NCI-H82 (cell line): ENCODE results near the gene OVCH1.
A peak's percentile ranks its signal among the peaks of the same experiment; 100 is the strongest.

Source experiments
- DNase-seq: peaks from one replicate; lab custom pipeline; 2025; lab: John Stamatoyannopoulos, UW

The OVCH1 gene, protein sequence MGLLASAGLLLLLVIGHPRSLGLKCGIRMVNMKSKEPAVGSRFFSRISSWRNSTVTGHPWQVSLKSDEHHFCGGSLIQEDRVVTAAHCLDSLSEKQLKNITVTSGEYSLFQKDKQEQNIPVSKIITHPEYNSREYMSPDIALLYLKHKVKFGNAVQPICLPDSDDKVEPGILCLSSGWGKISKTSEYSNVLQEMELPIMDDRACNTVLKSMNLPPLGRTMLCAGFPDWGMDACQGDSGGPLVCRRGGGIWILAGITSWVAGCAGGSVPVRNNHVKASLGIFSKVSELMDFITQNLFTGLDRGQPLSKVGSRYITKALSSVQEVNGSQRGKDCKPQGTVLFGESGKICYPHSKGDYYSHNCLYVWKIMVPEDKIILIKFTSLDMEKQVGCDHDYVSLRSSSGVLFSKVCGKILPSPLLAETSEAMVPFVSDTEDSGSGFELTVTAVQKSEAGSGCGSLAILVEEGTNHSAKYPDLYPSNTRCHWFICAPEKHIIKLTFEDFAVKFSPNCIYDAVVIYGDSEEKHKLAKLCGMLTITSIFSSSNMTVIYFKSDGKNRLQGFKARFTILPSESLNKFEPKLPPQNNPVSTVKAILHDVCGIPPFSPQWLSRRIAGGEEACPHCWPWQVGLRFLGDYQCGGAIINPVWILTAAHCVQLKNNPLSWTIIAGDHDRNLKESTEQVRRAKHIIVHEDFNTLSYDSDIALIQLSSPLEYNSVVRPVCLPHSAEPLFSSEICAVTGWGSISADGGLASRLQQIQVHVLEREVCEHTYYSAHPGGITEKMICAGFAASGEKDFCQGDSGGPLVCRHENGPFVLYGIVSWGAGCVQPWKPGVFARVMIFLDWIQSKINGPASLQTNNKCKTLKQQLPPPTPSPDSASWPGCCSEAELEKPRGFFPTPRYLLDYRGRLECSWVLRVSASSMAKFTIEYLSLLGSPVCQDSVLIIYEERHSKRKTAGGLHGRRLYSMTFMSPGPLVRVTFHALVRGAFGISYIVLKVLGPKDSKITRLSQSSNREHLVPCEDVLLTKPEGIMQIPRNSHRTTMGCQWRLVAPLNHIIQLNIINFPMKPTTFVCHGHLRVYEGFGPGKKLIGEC

DNA sequence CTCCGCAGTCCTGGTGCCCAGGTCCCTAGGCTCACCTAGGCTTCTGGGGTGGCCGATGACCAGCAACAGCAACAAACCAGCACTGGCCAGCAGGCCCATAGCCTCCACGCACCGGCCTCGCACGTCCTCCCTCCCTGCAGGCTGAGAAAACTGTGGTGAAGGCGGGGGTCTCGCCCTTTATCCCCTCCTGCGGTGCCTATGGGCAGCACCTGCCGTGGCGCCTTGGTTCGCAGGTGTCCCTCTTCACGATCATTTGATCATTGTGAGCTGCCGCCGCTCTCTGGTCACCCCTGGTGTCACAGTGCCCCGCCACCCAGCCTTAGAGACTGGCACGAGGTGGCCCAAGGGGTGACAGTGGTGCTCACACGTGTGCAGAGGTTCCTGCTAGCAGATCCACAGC lies at the start of gene OVCH1:
Gene OVCH1, minus strand, starts transcription at position 99 of the 400 bp plus-strand sequence. Its CDS starts 0 bp downstream, at position 99.
- no peak for DNase-seq

DNA sequence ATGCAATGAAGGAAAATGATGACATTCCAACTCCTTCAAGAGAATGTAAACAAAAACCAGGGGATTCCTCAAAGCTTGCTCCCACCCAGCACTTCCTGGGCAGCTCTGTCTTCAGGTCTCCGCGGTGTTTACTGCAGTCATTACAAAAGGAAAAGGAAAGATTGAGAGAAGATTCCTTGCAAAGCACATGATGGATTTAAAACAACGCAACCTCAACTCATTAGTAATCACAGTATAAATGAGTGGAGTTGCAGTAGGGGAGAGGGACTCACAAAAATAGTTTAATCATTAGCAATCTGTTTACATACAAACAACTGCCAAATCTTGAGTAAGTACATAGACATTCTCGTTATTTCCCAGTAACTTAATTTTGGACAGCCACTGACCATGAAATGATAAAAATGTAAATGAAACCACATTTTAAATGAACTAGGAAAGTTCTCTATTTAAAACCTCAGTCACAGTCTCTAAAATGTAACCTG lies 49.7 kb upstream of the OVCH1 start:
- DNase-seq = no peak

DNA sequence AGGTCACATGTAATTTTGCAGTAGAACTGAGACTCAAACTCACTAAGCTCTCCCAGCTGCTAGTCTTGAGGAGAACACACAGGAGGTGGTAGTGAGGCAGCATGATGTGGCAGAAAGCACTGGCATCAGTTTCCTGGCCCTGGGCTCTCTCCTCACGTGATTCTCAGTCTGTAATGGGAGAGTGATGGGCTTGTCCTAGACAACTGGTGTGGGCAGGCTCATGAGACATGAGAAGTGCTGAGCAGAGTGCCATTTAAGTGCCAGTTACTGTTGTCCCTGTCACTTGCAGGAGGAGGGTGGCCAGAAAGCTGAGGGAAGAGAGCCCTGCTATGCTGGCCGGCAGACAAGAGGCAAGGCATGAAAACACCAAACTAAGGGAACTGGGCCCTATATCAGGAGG lies 48.5 kb upstream of the OVCH1 start:
- DNase-seq = no peak

DNA sequence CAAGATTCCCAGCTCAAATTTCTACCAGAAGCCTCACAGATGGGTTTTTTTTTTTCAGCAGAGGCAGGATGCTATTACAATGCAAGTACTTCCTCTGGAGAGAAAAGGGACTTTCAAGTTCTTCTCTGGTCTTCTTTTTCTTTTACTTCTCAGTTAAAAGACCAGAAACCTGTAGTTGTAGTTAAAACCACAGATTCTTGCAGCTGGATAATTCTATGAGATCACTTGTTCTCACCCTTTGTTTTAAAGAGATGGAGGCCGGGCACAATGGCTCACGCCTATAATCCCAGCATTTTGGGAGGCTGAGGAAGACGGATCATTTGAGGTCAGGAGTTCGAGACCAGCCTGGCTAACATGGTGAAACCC lies 47.6 kb upstream of the OVCH1 start:
- DNase-seq = no peak

DNA sequence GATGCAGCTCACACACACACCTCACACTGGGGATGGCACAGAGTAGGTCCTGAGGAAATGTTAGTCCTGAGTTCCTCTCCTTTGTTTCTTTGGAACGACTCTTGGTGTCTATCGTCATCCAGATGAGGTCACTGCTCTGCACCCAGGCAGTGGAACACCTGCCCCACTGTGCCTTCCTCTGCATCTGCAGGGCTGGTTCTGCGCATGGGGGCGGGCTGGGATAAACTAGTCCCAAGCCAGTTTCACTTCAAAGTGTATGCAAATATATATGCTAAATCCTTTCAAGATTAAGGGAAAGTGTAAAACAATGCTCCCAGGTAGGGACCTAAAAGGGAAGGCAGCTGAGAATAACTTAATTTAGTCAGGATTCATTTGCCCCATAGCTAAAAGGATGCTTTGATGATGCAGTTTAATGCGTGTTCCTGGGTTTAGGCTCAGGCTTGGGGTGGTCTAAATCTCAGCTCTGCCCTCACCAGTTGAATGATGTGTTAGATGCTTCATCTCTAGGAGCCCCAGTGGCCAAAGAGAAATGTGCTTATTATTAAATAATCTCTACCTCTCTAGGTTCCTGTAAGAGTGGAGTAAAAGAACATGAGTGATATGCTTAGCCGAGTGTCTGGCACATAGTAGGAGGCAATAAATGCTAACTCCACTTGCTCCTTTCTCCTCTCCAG lies 47.1 kb upstream of the OVCH1 start:
- no peak for DNase-seq

DNA sequence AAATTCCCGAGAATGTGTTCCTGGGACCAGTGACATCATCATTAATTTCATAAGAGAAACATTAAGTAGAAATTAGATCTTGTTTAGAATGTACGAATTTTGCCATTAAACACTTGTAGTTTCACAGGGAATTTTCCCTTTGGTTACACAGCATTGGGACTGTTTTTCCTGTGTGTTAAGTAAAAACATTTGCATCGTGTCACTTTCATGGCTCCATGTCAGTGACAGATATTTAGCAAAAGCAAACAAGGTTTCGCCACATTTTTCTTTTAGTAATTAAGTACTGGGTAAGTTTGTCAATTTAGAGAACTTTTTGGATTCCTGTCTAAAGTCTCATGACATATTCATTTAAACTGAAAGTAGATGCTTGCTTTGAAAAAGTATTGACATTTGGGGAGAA lies 45.5 kb upstream of the OVCH1 start:
- no peak for DNase-seq

DNA sequence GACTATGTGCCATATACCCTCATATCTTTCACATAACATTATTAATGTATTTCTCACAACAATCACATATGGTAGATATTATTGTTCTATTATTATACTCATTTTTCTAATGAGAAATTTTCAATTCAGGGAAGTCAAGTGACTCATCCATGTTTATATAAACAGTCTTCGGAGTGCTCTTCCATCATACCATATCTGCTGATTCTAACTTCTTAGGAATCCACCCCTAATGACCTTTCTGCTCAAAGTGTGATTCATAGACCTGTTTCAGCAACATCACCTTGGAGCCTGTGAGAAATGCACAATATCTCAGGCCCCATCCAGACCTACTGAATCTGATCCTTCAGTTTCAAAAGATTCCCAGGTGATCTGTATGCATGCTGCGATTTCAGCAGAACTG lies 39.8 kb upstream of the OVCH1 start:
- DNase-seq = no peak

DNA sequence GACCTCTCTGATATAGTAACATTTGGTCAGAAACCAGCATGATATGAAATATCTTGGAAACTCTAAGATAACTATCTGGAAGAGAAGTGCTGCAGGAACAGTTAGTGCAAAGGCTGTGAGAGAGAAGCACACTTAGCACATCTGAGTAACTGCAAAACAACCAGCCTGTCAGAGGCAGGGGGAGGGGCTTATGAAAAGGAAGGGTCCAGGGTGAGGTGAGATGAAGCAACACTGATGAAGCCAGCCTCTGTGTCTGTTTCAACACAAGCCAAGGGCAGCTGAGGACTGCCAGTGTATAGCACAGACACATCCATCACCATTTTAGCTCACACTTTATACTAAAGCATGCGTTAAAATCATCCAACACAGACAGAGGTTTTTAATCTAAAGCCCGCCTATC lies 37.4 kb upstream of the OVCH1 start:
- DNase-seq = no peak

DNA sequence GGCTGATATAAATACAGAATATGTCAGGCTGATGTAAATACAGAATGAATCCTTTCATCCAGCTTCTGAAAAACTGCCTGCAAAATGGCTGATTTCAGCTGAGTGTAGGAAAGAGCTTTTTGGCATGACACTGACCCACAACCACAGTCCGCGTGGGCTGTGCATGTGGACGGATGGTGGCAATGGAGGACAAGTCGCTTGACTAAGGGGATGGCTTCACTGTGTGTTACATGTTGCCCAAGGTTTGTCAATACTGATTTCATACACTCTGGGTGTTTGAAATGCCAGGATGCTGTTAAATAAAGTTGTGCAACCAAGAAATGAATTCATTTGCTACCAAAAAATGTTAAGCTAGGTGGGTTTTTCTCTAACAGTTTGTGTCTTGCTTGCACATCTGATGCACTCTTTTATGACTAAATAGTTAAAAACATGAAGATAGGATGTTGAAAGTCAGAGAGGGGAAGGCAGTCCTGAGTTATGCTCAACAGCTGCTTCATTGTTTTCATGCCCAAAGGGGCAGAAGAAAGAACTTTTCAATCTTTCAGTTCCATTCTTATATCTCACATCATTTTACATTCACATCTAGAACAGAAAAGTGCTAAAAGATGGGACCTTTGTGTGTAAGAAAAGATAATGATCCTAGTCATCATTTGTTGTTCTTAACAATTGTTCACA lies 36.5 kb upstream of the OVCH1 start:
- DNase-seq = no peak

DNA sequence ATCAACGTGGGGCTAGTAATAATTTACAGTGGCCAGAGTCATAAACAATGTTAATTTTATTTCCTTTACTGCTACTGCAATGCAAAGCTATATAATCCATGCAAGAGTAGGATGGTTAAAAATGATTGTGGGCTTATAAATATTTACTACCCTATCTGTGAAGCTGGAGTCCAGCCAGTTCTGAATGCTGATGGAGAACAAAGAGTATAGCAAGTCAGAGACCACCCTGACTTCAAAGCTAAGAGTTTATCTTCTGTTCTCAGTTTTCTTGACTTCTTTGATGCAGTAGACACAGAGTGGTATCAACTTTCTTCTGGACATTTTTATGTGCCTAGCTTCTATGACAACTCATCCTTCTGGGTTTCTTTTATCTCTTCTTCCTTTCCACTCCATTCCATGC lies 34.0 kb upstream of the OVCH1 start:
- DNase-seq = no peak

DNA sequence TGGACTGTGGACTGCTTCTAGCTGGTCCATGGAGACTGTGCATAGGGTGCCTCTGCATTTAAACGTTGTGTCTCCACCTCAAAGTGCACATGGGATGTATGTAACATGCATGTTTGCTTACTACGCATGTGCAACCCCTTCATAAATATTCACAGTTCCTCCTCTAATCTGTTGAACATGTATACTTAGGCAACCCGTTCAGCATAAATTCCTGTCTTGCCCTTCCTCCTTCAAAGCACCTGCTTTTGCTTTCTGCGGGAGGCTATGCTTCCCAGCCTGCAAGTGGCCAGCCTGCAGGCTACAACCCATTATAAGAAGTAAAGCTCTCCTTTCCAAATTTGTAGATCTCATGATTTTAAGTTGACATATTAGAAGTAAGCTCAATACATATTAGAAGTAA lies 33.0 kb upstream of the OVCH1 start:
- DNase-seq = no peak

DNA sequence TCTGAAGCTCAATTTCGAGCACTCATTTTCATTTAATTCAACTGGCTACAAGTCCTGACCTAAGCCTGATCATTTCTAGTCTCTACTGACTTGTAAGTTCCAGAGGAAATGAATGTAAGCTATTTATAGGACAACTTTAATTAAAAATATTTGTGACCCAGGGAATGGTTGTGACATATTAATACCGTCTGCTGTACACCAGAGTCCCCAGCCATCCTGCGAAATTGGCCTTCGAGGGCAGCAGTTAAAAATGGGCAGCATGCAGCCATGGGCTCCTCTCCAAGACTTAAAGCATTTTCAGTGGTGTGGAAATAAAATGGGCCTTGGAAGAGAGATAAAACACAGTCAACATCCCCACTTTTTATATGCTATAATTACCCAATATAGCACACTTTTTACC lies 30.7 kb upstream of the OVCH1 start:
- DNase-seq = no peak

DNA sequence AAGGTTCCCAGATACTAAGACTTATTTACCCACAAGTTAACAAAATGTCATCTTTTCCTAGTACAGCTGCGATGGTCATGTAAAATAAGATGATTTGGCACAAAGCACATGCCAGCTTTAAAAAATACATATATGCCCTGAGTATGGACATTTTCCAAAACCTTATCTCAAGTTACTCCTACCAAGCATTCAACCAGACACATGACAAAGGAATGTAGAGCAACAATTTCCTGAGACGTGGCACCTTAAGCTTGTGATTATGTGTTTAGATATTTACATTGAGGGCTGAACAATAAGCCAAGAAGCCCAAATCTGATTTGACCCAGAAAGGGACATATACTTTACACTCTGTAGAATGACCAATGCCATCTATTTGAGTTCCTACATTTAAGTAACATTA lies 24.5 kb upstream of the OVCH1 start:
- no peak for DNase-seq

DNA sequence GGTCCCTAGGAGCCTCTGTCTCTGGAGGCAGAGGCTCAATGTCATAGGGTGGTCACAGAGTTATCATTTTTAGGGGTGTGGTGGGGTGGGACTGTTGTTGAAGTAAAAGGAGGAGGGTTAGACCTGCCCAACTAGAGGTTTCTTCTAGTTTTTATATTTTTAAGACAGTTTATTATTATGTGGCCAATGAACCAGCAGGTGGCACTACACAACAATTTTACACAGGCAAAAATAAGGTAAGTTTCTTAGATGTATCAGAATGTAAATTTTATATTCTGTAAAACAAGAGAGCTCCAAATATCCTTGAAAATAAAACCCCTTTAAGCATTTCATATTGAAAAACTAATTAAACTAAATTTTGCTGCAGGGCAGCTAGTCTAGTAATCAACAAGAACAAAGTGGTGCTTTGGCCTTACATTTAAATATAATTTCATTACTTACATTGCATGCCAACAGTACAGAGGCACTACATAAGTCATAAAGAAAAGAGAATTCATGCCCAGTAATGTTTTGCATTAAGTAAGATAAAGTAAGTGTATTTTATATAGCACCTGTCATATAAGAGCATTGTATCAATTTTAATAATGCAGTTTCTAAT lies 22.2 kb upstream of the OVCH1 start:
- DNase-seq = peak; percentile 48

DNA sequence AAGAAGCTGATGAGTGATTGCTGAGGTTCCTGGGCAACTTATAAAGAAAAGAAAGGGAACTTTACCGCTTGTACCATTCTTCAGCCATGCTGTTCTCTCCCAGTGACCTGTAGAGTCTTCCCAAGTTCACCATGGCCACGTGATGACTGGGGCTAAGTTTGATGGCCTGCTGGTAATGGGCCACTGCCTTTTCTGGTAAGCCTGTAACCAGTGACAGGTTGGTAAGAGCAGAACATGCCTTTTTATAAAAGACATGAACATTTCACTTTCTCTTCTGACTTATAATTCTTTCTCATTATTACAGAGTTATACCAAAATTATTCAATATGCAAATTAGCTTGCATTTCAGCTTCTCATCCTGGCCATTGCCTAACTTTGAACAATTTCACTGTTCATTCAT lies 20.9 kb upstream of the OVCH1 start:
- no peak for DNase-seq

DNA sequence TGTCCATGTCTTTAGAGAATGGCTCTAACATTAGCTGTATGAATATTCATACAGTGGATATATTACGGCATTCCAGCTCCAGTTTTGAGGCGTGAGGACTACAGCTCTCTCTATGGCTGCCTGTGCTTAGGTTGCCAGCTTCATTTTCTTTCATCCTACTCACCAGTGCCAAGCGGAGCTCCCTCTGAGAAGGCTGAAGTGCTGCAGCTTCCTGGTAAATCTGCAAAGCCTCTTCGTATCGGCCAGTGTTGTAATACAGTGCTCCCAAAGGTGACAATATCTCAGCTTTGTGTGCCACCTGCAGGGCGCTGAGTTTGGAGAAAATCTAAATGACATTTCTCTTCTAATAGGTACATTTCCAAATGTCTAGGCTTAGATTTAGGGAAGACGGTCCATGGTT lies 19.8 kb upstream of the OVCH1 start:
- DNase-seq = peak; percentile 22

DNA sequence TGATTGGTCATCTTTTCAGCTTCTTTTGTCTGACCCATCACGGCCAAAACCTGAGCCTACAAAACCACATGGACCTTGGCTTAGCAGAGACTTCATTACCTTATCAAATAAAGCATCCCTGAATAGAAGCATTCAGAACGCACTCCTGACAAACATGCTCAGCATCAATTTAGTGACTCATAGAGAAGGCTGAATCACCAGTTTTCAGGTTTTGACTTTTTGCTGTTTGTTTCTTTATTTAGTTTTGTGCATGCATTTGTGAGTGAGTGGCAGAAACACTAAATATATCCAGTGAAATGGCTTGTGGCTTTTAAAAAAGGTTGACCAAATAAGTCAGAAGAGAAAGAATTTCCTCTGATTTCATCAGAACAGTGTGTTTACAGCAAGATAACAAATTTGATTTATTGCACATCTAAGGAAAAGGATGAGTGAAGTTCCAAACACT lies 19.0 kb upstream of the OVCH1 start:
- no peak for DNase-seq

DNA sequence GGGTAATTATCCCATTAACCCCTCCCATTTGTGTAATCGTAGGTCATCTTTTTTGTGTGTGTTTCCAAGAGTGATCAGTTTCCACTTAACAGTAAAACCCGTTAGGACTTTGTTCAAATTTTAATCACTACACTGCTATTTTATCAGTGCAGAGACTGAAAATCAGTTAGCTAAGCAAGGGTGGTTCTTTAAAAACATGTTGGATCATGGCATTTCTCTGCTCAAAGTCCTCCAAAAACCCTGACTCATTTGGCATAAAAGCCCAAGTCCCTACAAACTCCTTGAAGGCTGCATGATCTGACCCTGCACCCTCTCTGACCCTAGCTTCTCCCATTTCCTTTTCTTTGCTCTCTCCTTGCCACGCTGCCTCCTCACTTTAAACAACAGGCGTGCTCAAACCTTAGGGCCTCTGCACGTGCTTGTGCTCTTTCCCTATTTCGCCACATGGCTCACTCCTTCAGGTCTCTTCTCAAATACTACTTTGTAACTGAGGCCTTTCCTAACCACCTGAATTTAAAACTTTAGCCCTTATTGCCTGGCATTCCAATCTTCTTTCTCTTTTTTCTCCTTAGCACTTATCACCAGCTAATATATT lies 13.2 kb upstream of the OVCH1 start:
- DNase-seq = no peak

DNA sequence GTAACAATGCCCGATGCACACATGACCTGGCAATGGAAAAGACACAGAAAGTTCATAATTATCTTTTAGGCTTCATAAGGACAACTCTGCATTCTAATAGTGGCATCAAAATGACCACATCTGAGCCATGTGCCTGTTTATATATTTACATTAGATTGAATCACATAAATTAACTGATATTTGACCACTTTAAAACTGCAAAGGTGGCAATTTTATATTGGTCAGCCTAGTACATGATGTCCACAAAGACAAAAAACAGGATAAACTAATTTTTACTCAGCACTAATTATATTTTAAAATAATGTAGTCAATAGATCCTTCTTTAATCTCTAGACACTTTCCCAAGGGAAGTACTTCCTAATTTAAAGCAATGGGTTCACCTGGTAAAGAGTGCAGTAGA lies 12.0 kb upstream of the OVCH1 start:
- no peak for DNase-seq

DNA sequence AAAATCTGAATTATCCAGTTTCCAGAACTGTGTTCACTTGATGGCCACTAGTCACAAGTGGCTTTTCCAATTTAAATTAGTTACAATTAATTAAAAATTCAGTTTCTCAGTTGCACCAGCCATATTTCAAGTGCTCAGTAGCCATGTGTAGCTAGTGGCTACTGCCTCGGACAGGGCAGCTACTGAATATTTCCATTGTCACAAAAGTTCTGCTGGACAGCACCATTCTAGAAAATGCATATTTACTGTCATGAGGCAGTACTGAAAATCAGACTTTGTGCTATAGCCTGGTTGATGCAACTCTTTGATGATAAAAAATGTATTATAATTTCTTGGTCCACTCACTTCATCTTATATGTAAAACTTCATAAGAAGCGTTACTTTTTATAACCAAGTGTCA lies 11.5 kb upstream of the OVCH1 start:
- DNase-seq = no peak

DNA sequence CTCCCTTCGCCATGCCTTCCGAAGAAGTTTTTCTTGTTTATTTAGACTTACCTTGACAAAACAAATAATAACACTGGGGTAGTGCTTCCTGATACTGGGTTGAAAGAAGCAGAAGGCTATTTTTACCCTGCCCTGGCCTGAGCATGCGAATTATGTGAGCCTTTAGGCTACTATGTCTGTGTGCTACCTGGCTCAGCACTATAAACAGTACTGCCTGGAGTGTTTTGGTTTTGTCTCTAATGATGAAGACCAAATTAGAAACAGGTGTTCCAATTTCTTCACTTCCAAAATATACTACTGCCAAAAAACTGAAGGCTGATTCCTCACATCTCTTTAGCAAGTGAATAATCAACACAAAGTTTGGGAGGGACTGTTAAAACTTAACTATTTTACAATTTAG lies 7.6 kb upstream of the OVCH1 start:
- no peak for DNase-seq
